ENCODE data around the gene ZNF784.
A peak's percentile ranks its signal among the peaks of the same experiment; 100 is the strongest.

The ZNF784 gene

DNA sequence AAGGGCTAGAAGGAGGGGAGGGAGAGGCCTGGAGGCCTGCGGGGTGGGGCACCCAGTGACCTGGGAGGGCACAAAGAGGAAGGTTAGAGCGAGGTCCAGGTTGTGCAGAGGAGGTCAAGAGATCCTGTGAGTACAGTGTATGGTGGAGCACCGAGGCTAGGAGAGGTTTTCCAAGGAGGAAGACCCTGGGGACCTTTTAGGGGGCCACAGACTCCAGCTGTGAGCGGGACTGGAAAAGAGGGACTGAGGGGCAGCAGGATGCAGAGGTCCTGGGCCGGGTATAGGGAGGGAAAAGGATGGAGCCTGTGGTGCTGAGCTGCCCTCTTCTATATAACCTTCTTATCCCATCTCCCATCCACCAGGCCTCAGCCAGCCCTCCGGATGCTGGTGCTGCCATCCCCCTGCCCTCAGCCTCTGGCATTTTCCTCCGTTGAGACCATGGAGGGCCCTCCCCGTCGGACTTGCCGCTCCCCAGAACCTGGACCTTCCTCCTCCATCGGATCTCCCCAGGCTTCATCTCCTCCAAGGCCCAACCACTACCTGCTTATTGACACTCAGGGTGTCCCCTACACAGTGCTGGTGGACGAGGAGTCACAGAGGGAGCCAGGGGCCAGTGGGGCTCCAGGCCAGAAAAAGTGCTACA is 19.9 kb upstream of the ZNF784 start:
- DNase-seq (ENCODE audit: low read depth, low spot score) = no peak

DNA sequence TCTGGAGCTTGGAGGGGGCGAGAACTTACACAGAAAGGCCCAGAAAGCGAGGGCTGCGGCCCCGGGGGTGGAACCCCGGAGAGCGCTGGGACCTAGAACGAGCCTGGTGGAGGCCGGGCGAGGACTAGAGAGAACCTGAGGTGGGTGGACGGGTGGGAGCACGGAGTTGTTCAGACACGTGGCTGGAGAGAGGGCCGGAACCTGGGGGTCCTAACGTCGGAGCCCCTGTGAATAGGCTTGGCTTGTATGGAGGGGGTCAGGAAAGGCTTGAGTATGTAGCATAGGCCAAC is 19.5 kb upstream of the ZNF784 start:
- no peak for DNase-seq (ENCODE audit: low read depth, low spot score)

DNA sequence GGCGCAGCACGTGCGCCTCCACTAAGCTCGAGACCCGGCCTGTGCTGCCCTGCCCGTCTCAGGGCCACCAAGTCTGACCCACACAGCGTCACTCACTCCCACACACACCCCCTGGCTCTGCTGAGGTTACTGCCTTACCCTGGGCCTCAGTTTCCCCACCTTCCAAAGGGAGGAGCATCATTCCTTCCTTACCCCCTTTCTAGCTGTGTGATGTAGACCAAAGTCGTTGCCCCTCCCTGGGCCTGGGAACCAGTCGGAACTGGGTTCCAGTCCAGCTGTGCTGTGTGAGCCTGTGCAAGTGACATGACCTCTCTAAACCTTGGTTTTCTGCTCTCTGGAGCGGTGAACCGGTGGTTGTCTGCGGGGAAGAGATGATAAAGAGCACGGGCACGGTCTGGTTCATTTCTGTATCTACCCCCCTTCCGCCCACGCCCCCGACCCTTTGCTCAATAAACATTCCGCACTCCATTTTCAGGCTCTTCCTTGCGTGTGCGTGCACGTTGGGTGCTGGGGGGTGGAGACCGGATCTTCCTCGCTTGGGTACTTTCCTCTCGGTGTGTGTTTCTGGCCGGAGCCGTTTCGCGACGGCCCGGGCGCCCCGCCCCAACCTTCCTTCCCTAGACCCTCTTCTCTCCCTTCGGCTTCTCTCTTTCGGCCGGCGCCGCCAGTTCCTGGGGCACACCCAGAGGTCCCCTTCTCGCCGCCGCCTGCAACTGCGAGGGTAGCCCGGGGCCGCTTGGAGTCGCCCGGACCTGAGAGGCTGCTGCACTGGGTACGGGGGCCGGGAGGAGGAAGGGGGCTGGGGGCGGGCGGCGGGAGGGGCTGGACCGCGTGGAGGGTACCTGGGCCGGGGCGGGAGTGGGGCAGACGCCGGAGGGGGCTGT is 18.9 kb upstream of the ZNF784 start, which contains the start of gene ZNF581:
Gene ZNF581, plus strand, starts transcription at position 647 of the 884 bp plus-strand sequence. CDS start 923 bp downstream, outside the sequence.
- no peak for DNase-seq (ENCODE audit: low read depth, low spot score)

DNA sequence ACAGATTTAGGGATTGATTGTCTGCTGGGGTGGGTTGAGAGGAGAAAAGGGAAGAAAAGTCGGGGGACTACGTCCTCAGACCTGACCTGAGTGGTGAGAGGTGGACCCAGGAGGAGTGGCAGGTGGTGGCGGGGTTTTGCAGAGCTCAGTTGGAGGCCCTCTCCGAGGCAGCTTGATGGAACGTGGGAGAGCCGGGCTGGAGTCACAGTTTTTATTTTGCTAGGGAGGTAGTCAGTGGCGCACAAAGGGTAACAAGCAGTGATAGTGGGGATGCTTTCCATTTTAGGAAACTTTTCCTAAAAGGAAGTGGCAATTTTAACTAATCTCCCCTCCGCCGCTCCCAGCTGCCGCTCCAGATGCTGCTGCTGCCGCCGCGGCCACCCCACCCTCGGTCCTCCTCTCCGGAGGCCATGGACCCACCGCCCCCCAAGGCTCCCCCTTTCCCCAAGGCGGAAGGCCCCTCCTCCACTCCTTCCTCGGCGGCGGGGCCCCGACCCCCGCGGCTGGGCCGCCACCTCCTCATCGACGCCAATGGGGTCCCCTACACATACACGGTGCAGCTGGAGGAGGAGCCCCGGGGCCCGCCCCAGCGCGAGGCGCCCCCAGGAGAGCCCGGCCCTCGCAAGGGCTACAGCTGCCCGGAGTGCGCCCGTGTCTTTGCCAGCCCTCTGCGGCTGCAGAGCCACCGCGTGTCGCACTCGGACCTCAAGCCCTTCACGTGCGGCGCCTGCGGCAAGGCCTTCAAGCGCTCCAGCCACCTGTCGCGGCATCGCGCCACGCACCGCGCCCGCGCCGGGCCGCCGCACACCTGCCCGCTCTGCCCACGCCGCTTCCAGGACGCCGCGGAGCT is 18.0 kb upstream of the ZNF784 start:
- DNase-seq (ENCODE audit: low read depth, low spot score) = no peak

DNA sequence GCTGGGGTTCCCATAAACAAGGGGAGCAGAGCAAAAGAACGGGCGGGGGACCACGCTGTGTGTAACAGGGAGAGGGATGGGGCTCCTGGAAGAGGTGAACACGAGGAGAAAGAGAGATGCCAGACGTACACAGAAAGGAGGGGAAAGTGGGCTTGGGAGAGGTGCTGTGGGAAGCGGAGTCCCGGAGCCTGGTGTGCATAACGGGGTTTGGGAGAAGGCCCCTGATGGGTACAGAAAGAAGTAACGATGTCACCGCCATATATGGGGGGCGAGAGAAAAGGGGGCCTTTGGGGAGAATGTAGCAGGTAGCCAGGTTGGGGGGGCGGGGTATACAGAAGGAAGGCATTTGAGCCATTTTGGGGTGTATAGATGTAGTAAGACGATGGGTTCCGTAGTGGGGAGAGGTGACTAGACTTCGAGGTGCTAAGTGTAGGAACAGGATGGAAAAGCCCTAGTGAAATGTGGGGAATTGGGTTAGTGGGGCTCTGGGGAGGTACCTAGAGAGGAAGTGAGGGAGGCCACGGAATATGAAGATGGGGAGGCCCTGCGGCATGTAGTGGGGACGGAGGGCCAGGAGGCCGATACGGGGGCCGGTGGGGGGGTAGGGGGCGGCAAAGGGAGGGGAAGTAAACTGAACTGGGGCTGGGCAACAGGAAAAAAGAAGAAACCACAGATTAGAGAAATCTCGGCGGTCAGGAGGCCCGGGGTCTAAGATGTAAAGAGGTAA is 17.2 kb upstream of the ZNF784 start:
- DNase-seq (ENCODE audit: low read depth, low spot score) = no peak

DNA sequence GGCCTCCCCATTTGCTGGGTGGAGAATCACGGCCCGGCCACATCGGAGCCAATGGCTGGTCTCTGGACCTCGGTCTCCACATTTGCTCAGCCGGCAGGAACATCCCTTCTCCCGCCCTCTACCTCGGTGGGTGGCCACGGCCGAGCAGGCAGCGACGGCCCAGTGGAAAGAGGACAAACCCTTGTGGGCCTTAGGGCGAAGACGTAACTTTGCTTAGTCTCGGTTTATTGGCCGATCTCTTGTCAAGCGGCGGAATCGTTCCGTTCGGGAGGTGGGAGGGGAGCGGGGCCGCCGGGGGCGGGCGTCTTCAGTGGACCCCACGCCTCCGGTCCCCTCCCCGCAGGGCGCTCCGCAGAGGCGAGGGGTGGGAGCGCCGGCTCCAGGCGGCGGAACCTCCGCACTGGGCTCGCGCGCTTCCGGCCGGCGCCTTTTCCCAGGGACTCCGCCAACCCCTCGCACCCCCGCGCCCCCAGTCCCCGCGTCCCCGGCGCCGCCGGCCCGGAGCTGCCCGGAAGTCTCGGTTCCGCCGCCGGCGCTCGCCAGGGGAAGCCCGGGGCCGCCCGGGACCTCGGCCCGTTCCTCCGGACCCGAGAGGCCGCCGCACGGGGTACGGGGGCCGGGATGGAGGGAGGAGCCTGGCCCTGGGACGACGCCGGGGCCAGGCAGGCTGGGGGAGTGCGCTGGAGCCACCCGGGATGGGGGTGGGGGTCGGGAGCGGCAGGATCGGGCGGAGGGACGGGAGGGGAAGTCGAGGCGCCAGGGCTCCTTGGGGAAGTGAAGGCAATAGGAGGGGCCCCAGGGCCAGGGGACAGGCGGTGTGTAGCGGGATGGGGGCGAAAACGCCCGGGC is 16.4 kb upstream of the ZNF784 start, which contains the start of gene ZNF580:
Gene ZNF580, plus strand, starts transcription at position 426 of the 849 bp plus-strand sequence. CDS start 1,507 bp downstream, outside the sequence.
- DNase-seq (ENCODE audit: low read depth, low spot score) = no peak

DNA sequence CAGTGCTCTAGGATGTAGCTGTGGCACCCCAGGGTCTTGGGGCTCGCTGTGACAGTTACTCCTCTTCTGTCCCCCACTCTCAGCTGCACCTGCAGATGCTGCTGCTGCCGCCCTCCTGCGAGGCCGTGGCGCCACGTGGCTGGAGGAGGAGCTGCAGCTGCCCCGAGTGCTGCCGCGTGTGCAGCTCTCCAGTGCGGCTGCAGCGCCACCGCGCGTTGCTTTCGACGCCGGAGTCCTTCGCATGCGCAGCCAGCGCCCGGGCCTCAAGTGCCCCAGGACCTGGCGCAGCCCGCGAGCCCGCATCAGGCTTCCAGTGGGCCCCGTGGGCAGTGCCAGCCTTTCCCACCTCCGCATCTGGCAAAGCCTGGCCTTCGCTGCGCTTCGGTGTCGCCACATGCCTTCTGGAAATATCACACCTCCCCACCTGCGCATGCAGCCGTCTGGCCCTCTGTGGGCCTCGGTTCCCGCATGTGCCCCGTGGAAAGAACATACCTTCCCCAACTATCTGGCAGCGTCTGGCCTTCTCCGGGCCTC is 15.7 kb upstream of the ZNF784 start:
- DNase-seq (ENCODE audit: low read depth, low spot score) = no peak

DNA sequence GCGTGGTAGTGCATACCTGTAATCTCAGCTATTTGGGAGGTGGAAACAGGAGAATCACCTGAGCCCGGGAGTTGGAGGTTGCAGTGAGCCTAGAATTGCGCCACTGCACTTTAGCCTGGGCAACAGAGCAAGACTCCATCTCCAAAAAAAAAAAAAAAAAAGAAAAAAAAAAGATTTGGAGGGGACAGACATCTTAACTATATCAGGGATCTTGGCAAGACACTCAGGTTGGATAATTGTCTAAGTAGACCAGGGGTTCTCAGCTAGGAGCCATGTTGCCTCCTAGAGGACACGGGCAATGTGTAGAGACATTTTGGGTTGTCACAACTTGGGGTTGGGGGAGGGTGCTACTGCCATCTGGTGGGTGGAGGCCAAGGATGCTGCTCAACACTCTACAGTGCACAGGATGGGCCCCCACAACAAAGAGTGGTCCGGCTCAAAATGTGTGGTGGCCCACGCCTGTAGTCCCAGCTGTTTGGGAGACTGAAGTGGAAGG is 14.5 kb upstream of the ZNF784 start:
- DNase-seq (ENCODE audit: low read depth, low spot score) = no peak

DNA sequence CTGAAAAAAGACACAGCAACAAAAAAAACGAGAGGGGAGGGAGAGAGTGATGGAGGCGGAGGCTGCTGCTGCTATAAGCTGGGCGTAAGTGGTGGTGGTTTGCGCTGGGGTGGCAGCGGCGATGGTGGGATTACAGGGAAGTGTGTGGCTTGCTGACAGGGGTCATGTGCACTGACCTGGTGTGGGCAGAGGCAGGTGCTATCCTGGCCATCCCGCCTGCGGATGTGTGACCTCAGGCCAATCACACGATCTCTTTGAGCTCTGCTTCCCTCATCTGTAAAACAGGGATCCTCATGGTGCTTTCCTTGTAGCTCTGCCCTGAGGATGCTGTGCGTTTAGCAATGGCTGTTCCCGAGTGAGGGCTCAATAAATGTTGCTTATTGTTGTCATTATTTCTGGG is 13.2 kb upstream of the ZNF784 start:
- no peak for DNase-seq (ENCODE audit: low read depth, low spot score)

DNA sequence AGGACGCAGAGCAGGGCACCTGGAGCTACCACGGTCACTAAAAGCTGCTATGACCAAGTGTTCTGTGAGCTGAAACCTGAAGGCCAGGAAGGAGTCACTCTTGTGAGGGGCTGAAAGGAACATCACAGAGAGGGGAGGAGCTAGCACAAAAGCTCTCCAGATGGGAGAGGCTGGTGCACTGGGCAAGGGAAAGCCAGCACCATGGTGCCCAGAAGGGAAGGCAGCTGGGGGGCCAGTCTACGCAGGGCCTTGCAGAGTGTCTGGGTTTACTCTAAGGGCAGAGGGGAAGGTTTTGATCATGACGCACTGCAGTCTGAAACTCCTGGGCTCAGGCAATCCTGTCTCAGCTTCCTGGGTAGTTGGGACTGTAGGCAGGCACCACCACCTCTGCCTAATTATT is 12.4 kb upstream of the ZNF784 start:
- DNase-seq (ENCODE audit: low read depth, low spot score) = no peak

DNA sequence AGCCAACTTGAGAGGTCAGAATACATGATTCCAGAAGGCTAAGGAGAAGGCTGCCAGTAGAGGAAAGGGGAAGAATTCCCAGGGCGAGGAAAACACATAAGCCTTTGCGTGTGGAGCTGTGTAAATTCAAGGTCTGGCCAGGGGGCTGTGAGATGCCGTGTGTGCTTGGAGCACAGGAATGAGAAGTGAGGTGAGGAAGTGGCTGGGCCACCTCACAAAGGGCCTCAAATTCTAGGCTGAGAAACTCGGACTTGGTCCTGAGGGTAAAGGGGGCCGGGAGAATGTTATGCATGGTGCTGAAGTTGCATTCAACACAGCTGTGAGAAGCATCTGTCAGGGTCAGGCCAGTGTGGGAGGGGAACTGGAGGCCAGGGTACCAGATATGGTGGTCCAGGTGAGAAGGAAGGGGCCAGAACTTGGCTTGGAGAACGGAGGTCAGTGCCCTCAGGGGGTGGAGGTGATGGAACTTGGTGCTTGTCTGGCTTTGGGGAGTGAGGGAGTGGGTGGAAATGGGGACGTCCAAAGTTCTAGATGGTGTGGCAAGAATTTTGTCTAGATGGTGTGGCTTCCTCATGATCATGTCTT is 11.6 kb upstream of the ZNF784 start:
- DNase-seq (ENCODE audit: low read depth, low spot score) = no peak

DNA sequence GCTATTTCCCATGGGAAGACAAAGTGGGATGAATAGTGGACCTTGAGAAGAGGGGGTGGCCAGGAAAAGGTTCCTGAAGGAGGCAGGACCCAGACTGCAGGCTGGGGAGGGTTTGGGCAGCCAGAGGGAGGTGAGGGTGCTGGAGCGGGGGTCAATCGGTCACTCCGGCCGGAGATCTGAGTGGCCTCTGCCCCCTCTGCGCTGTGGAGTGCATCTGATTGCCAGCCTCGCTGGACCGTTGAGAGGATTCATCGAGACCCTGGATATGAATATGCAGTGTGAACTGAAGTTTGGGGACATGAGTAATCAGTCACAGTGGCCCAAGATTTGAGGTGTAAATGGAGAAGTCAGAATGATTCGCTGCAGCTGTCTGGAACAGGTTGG is 11.0 kb upstream of the ZNF784 start:
- DNase-seq (ENCODE audit: low read depth, low spot score) = no peak

DNA sequence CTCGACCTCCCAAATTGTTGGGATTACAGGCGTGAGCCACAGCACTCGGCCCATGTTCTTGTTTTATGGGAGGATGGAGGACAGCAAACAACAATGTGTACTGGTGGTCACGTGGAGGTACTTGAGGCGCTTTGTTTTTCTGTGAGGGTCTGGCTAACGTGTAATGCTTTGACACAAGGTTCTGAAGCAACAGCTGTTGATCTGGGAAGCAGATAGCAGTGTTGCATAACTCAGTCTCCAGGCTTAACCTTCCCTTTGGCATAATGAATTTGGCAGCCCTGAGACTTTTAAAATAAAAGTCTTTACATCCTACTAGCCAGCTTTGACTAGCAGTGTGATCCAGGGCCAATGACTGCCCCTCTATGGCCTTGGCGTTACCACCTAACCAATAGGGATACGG is 9.5 kb upstream of the ZNF784 start:
- no peak for DNase-seq (ENCODE audit: low read depth, low spot score)

DNA sequence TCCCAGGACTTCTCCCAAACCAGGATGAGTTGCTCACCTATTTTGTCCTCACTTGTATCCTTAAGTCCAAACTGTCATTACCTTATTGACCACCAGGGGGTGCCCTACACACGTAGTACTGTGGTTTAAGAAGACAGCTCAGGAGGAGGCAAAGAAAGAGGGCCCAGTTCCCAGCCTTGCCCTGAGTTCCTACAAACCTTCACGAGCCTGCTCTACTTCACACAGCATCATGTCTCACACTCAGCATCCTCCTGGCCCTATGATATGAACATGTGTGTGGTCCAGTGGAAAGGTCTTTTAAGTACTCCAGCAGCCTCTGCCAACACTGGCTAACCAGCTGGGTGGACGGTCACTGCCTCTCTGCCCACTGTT is 8.1 kb upstream of the ZNF784 start:
- peak; percentile 96 for DNase-seq (ENCODE audit: low read depth, low spot score)

DNA sequence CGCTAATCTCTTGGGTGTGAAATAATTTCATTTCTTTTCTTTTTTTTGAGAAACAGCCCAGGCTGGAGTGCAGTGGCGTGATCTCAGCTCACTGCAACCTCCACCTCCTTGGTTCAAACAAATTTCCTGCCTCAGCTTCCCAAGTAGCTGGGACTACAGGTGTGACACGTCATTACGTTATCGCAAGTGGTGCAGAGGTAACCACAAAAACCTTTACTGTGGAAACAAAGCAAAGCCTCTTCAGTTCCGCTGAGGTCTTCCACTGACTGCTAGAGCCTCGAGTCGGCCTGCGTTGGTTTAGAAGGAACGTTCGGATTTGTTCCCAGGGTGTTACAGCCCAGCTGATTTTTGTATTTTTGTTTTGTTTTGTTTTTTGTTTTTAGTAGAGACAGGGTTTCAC is 2.0 kb upstream of the ZNF784 start:
- no peak for DNase-seq (ENCODE audit: low read depth, low spot score)

DNA sequence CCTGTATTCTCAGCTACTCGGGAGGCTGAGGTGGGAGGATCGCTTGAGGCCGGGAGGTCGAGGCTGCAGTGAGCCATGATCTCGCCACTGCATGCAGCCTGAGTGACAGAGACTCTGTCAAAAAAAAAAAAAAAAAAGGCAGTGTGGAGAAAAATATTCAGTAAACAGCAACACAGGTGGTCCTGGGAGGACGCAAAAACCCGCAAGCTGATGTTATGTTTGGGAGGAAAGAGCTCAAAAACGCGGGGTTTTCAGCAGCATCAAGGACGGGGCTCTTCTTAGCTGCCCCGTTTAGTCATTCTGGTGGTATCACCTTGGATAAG is 599 bp upstream of the ZNF784 start:
- no peak for DNase-seq (ENCODE audit: low read depth, low spot score)

DNA sequence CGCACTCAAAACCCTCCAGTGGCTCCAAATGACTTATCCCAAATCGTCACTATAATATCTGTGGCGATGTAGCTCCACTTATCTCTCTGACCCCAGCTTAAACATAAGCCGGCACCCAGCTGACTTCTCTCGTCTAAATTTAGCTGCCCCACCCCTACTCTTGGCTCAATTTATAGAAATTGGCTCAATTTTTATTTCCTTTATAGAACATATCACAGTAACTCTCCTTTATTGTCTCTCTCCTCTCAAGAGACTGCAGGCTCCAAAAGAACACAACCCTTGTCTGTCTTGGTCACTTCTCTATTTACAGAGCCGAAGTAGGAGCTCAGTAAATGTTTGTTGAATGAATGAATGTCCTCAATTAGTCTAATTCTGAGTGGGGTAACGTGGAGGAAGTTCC is 805 bp downstream of the ZNF784 start:
- no peak for DNase-seq (ENCODE audit: low read depth, low spot score)

DNA sequence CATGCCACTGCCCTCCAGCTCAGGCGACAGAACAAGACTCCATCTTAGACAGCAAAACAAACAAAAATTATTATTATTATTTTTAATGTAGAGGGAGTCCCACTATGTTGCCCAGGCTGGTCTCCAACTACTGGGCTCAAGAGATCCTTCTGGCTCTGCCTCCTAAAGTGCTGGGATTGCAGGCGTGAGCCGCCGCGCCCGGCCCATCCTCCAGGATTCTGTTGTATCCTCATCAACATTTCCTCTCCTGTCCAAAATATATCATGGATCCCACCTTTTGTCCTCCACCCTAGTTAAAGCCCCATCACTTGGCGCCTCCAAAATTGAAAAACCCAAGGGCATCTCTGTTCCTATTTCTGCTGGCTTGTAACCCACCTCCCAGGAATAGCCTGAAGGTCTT is 1.2 kb downstream of the ZNF784 start:
- DNase-seq (ENCODE audit: low read depth, low spot score) = no peak

DNA sequence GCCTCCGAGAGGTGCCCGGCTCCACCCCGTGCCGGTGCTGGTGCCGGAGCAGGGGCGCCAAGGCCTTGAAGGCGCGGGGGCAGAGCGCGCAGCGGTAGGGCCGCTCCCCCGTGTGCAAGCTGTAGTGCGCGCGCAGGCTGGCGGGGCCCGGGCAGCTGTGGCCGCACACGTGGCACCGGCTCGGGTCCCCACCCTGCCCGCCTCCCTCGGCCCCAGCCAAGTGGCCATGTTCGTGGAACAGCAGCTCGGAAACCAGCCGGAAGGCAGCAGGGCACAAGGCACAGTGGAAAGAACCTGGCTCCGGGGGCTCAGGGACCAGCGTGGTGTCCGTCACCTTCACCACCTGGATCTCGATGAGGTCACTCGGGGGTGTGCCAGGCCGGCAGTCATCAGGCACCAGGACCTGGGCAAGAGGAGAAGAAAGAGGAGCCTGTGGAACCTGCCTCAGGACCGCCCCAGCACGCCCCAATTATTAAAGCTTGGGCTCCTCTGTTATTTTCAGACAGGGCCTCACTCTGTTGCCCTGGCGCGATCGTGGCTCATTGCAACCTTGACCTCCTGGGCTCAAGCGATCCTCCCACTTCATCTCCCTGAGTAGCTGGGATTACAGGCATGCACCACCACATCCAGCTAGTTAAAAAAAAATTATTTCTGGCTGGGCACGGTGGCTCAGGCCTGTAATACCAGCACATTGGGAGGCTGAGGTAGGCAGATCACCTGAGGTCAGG is 2.0 kb downstream of the ZNF784 start:
- no peak for DNase-seq (ENCODE audit: low read depth, low spot score)
